Measurements from ENCODE around the gene TMEM273. TPM values are rescaled to one million over a fixed set of nuclear protein-coding genes. Genes with fewer than 3 reads are reported as not detected.

TMEM273 gene
- polyA plus RNA-seq, 1 of the 3 experiments (the other 2 are of a cell fraction), result not detected

- H3K79me2 ChIP-seq (ENCODE audit: insufficient read depth), result no peaks in the 10 kb centered on the region
- no peaks in the 10 kb centered on the region for H3K9me3 ChIP-seq
- no peaks in the 10 kb centered on the region for H3F3A ChIP-seq (replicated peaks; ENCODE audit: insufficient read depth)
- WGBS (ENCODE audit: low lambda C conversion rate), result 29% methylated on average over 5 of the region's 6 CpGs
- H3K4me1 ChIP-seq (ENCODE audit: control insufficient read depth in 1 of 2, insufficient read depth in 2 of 2, low read depth in 1 of 2, low read length in 1 of 2), result peaks cover 0 to 2% of the 10 kb centered on the region in 2 experiments; a peak in 1 of 4 replicates
- no peaks in the 10 kb centered on the region for H3K27me3 ChIP-seq (ENCODE audit: insufficient read depth)
- no peak overlapping the region for H3K27ac ChIP-seq (ENCODE audit: low read depth in 2 of 2, low read length in 1 of 2)
- no peaks in the 10 kb centered on the region for H4K20me1 ChIP-seq (ENCODE audit: insufficient read depth)
- TF ChIP-seq USF1 (IDR thresholded peaks at IDR 0.05; ENCODE audit: borderline replicate concordance, low read depth) (no peak), MEF2A (IDR thresholded peaks at IDR 0.05; ENCODE audit: borderline replicate concordance, low read depth) (no peak), GABPA (IDR thresholded peaks at IDR 0.05; ENCODE audit: low read depth) (no peak), NRF1 (IDR thresholded peaks at IDR 0.05; ENCODE audit: low read depth, low read length) (no peak), TCF12 (IDR thresholded peaks at IDR 0.05) (no peak), IRF3 (IDR thresholded peaks at IDR 0.05; ENCODE audit: low read depth, low read length) (no peak), REST (IDR thresholded peaks at IDR 0.05; ENCODE audit: low read depth, low read length) (no peak), EZH2phosphoT487 (IDR thresholded peaks at IDR 0.05; ENCODE audit: borderline replicate concordance, low read depth) (no peak), NFIC (IDR thresholded peaks at IDR 0.05; ENCODE audit: borderline replicate concordance) (no peak), RFX5 (IDR thresholded peaks at IDR 0.05; ENCODE audit: low read length) (no peak), TEAD4 (IDR thresholded peaks at IDR 0.05; ENCODE audit: borderline replicate concordance, insufficient read depth) (no peak), RAD21 (IDR thresholded peaks at IDR 0.05; ENCODE audit: low read length) (no peak), RCOR1 (IDR thresholded peaks at IDR 0.05; ENCODE audit: low read length) (no peak), PBX3 (IDR thresholded peaks at IDR 0.05) (no peak), YY1 (IDR thresholded peaks at IDR 0.05; ENCODE audit: low read depth) (no peak), SMC3 (IDR thresholded peaks at IDR 0.05; ENCODE audit: low read depth, low read length) (no peak), JUND (IDR thresholded peaks at IDR 0.05) (no peak), MXI1 (IDR thresholded peaks at IDR 0.05; ENCODE audit: low read depth, low read length) (no peak)
- H2AFZ ChIP-seq (ENCODE audit: low read depth), result no peak overlapping the region
- ChIA-PET POLR2A (no interaction called here), CTCF (no interaction called here)
- H3K9me2 ChIP-seq, result 0 out of 2 replicates have a peak, but pooled peaks cover under 1% of the 10 kb centered on the region
- H3K4me2 ChIP-seq, result no peak overlapping the region
- H3K4me3 ChIP-seq (ENCODE audit: low read depth in 2 of 2, low read length in 1 of 2), result no peak overlapping the region
- H3K36me3 ChIP-seq (replicated peaks in 1 of 2; ENCODE audit: control insufficient read depth in 1 of 2, insufficient read depth in 2 of 2, low read length in 1 of 2), result no peaks in the 10 kb centered on the region
- DNase-seq, result no peak
- no peak overlapping the region for H3K9ac ChIP-seq
Measured at GRCh38 chr10:49189422-49189821, 1.2 kb upstream of the TMEM273 start.

All from SK-N-SH (cell line).